VCaP (cell line): Measurements from ENCODE around the gene FAM204A.

Source experiments
- H3K27ac ChIP-seq: fragments of 450-650 bp; 2 replicates; pipeline ENCODE4 v1.5.1; 2017
- CTCF ChIP-seq: fragments of 450-650 bp; conservative IDR thresholded peaks from 2 replicates; pipeline ENCODE4 v1.5.1; 2017; ENCODE audit warnings: mild to moderate bottlenecking, moderate library complexity

The FAM204A gene

GRCh38 chr10:118273662-118274061 is 68.5 kb downstream of the FAM204A start:
- H3K27ac ChIP-seq = no peak overlapping the region
- TF ChIP-seq CTCF = no peak

DNA sequence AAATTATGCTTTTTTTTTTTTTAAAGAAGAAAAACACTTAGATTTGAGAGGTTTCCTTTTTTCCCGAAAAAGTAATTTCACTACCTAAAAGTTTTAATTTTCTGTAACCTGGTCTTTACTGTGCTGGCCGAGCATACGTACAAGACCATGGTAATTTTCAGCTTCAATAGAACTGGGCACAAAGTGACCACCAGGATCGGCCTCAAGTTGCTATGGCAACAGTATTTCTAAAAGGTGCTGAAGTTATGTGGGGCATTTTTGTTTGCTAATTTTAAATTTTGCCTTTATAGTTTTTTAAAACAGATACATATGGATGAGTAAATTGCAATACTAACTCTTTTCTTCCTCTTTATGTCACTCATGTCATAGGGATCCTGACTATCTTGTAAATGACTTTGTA is 69.4 kb downstream of the FAM204A start:
- no peak for TF ChIP-seq CTCF
- H3K27ac ChIP-seq = no peak overlapping the region

GRCh38 chr10:118272149-118272721 is 69.9 kb downstream of the FAM204A start:
- TF ChIP-seq CTCF = no peak
- no peak overlapping the region for H3K27ac ChIP-seq

- no peak for TF ChIP-seq CTCF
- no peak overlapping the region for H3K27ac ChIP-seq
Measured at GRCh38 chr10:118271671-118272070, 70.5 kb downstream of the FAM204A start.

- H3K27ac ChIP-seq = no peak overlapping the region
- TF ChIP-seq CTCF = no peak
Measured at GRCh38 chr10:118266098-118266748, 75.9 kb downstream of the FAM204A start.

- H3K27ac ChIP-seq = no peak overlapping the region
Measured at GRCh38 chr10:118264838-118265470, 77.2 kb downstream of the FAM204A start.

More at GRCh38 chr10:118264838-118265470, 77.2 kb downstream of the FAM204A start:
- TF ChIP-seq CTCF = no peak
